GM12875 (cell line): Measurements from ENCODE around the gene ZNF33B.
"Not testable (repeated sequence)": the region's sequence is repeated elsewhere in the genome, so short reads cannot be mapped to it uniquely, and the experiment has no call there.

ENCODE experiments used
- H3K4me3 ChIP-seq: one replicate; pipeline ENCODE4 v1.5.1; 2011; ENCODE audit warnings: low read depth, low read length, control low read depth
- TF ChIP-seq, protein P1 (sequence below): IDR thresholded peaks from 2 replicates; pipeline ENCODE4 v1.5.1; 2011; ENCODE audit warnings: low read depth, mild to moderate bottlenecking, control low read depth, inconsistent platforms, low read length, moderate library complexity, borderline replicate concordance; ENCODE audit not compliant: insufficient read depth

Gene ZNF33B

DNA sequence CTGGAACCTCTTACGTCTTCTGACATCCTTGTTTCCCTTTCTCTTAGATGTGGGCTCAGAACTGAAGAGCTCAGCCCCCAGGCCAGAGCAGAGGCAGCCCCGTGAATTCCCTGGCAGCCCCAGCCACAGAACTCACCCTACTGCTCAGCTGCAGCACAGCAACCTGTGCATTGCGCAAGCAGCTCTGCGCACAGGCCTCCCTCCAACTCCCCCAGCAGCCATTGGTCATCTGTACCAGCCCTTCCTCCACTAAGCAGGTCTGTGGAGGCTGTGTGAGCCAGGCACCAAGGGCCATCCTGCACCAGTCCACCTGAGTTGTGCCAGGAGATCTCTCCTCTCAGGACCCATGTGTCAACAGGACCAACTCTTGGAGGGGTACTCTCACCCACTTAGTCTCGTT is 54.5 kb downstream of the ZNF33B start:
- TF ChIP-seq, protein P1, sequence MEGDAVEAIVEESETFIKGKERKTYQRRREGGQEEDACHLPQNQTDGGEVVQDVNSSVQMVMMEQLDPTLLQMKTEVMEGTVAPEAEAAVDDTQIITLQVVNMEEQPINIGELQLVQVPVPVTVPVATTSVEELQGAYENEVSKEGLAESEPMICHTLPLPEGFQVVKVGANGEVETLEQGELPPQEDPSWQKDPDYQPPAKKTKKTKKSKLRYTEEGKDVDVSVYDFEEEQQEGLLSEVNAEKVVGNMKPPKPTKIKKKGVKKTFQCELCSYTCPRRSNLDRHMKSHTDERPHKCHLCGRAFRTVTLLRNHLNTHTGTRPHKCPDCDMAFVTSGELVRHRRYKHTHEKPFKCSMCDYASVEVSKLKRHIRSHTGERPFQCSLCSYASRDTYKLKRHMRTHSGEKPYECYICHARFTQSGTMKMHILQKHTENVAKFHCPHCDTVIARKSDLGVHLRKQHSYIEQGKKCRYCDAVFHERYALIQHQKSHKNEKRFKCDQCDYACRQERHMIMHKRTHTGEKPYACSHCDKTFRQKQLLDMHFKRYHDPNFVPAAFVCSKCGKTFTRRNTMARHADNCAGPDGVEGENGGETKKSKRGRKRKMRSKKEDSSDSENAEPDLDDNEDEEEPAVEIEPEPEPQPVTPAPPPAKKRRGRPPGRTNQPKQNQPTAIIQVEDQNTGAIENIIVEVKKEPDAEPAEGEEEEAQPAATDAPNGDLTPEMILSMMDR: no peak
- H3K4me3 ChIP-seq: no peak overlapping the region

DNA sequence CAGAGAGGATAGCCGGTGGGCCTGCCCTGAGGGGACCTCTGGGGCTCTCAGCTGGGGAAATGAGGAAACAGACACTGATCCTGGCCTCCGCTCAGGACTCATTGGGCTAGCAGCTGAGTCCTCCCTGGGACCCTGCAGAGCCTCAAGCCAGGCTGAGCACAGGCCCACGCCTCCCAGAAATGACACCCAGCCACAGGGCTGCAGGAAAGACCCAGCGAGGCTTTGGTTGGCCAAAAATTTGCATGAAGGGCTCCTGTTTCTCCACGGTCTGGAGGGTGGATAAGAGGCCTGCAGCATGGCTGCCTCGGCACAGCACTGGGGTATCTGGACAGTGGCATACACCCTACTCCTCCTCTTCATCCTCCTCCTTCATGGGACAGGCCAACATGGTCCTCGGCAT is 60.4 kb downstream of the ZNF33B start:
- TF ChIP-seq, protein P1: no peak
- no peak overlapping the region for H3K4me3 ChIP-seq

- H3K4me3 ChIP-seq: no peak overlapping the region
- TF ChIP-seq, protein P1: no peak
Observed at GRCh38 chr10:42576338-42576737, 62.0 kb downstream of the ZNF33B start.

- H3K4me3 ChIP-seq: no peak overlapping the region
- TF ChIP-seq, protein P1: no peak
Observed at GRCh38 chr10:42574336-42574735, 64.0 kb downstream of the ZNF33B start.

DNA sequence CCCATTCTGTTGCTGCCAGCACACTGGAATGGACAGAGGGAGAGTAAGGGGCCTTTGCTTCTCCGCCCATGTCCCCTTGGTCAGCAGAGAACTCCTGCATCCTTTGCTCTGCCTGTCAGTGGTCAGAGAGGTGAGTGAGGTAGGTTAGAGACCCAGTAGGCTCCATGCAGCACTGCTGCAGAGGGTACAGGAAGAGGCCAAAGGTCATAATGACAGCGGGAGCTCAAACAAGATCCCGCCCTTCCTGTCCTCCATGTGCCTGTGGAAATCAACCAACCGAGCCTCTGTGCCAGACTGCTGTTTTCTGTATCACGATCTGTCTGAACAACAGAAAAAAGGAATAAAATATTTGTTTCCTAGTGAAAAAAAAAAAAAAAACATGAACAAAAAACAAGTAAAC is 81.4 kb downstream of the ZNF33B start:
- TF ChIP-seq, protein P1: no peak
- no peak overlapping the region for H3K4me3 ChIP-seq

GRCh38 chr10:42553576-42553975 is 84.8 kb downstream of the ZNF33B start:
- H3K4me3 ChIP-seq: not testable (repeated sequence)

GRCh38 chr10:42553064-42553407 is 85.3 kb downstream of the ZNF33B start:
- H3K4me3 ChIP-seq: peak overlapping the region; percentile 45
- TF ChIP-seq, protein P1: no peak
